Endothelial cell of umbilical vein (primary cell): ENCODE data around the gene GADD45GIP1. TPM values are rescaled to one million over a fixed set of nuclear protein-coding genes. Genes with fewer than 3 reads are reported as not detected.

Experiments used
- BruUV-seq: library from RNA; stranded (reverse); fragments of 400-500 nt; replicated peaks from 2 replicates; lab custom pipeline; 2021; lab: Mats Ljungman, UMichigan
- CTCF ChIA-PET: fragments of 300-600, 350-600 bp; sonication (Branson Sonifier 250); formaldehyde crosslinking; loops from one replicate; lab custom pipeline; 2021; ENCODE audit warnings: antibody characterized with exemption, inconsistent platforms; lab: Charles Lee
- POLR2A ChIA-PET: fragments of 300-600, 350-600 bp; sonication (Branson Sonifier 250); formaldehyde crosslinking; loops from one replicate; lab custom pipeline; 2021; ENCODE audit warnings: antibody characterized with exemption, inconsistent platforms; lab: Charles Lee
- DNase-seq: peaks from one replicate; pipeline ENCODE4 v3.0.0-alpha.2; 2011; ENCODE audit warnings: low read depth, low spot score
- FAIRE-seq: peaks from 2 replicates; lab custom pipeline; 2011; peaks lifted over from hg19 to GRCh38; lab: Jason Lieb, UNC
- H2AFZ ChIP-seq: 2 replicates; pipeline ENCODE4 v1.6.0; 2012; ENCODE audit warnings: low read depth, low read length, control low read depth, inconsistent platforms
- H3K27ac ChIP-seq: 2 replicates; pipeline ENCODE4 v1.5.1; 2011; ENCODE audit warnings: low read depth, mild to moderate bottlenecking, control low read depth, low read length, moderate library complexity; ENCODE audit not compliant: insufficient read depth
- H3K27me3 ChIP-seq, 2 experiments: 2 replicates each; pipeline versions ENCODE4 v1.6.0 to v1.6.1; 2011; ENCODE audit warnings: low read length in 2 of 2, mixed read lengths in 1 of 2; ENCODE audit not compliant: control insufficient read depth in 2 of 2, insufficient read depth in 2 of 2
- H3K36me3 ChIP-seq, 2 experiments: 2 replicates in 1 of 2; 3 replicates in 1 of 2; pipeline ENCODE4 v1.5.1; 2011; ENCODE audit warnings: low read length in 2 of 2, mild to moderate bottlenecking in 1 of 2, moderate library complexity in 1 of 2; ENCODE audit not compliant: control insufficient read depth in 2 of 2, insufficient read depth in 2 of 2; ENCODE audit errors: extremely low read depth in 1 of 2
- H3K4me1 ChIP-seq: 3 replicates; pipeline ENCODE4 v1.5.1; 2011; ENCODE audit warnings: mild to moderate bottlenecking, low read length; ENCODE audit not compliant: control insufficient read depth, insufficient read depth; ENCODE audit errors: extremely low read depth
- H3K4me2 ChIP-seq: 2 replicates; pipeline ENCODE4 v1.6.1; 2011; ENCODE audit warnings: low read length, control low read depth, mixed read lengths; ENCODE audit not compliant: insufficient read depth
- H3K4me3 ChIP-seq, 3 experiments: fragments of 200-600 bp in 1 of 3; sonication (generic), shearing (Covaris generic) in 1 of 3; replicated peaks in 1 of 3; 2 replicates each; pipeline ENCODE4 v1.5.1; 2011 to 2016; ENCODE audit warnings: control low read depth in 3 of 3, low read length in 3 of 3, mild to moderate bottlenecking in 2 of 3, inconsistent platforms in 1 of 3, low read depth in 1 of 3, moderate library complexity in 1 of 3; ENCODE audit not compliant: insufficient read depth in 1 of 3
- H3K79me2 ChIP-seq: 2 replicates; pipeline ENCODE4 v1.6.0; 2012; ENCODE audit warnings: low read length, inconsistent platforms; ENCODE audit not compliant: control insufficient read depth, insufficient read depth
- H3K9ac ChIP-seq: replicated peaks from 2 replicates; pipeline ENCODE3; 2011; ENCODE audit warnings: low read length, control low read depth; ENCODE audit not compliant: insufficient read depth; ENCODE audit errors: extremely low read depth
- H3K9me1 ChIP-seq: replicated peaks from 3 replicates; pipeline ENCODE4 v1.6.0; 2011; ENCODE audit warnings: mild to moderate bottlenecking, low read length; ENCODE audit not compliant: control insufficient read depth, insufficient read depth; ENCODE audit errors: extremely low read depth
- H3K9me3 ChIP-seq: replicated peaks from 2 replicates; pipeline ENCODE4 v1.5.1; 2012; ENCODE audit warnings: low read length, inconsistent platforms; ENCODE audit not compliant: control insufficient read depth, insufficient read depth
- H4K20me1 ChIP-seq: replicated peaks from 2 replicates; pipeline ENCODE3; 2011; ENCODE audit warnings: mild to moderate bottlenecking, low read length; ENCODE audit not compliant: control insufficient read depth, insufficient read depth; ENCODE audit errors: extremely low read depth
- CTCF ChIP-seq, 2 donors: IDR thresholded peaks; 1 replicate in 1 of 2; 2 replicates in 1 of 2; pipeline ENCODE4 v1.5.1; 2011; ENCODE audit warnings: low read length in 2 of 2, mild to moderate bottlenecking in 2 of 2, moderate library complexity in 2 of 2, control low read depth in 1 of 2, inconsistent platforms in 1 of 2, low read depth in 1 of 2; ENCODE audit not compliant: insufficient read depth in 1 of 2; ENCODE audit errors: extremely low read depth in 1 of 2
- EZH2 ChIP-seq: IDR thresholded peaks from 2 replicates; pipeline ENCODE4 v1.6.1; 2012; ENCODE audit warnings: borderline replicate concordance, low read depth, mild to moderate bottlenecking, moderate library complexity, low read length, inconsistent platforms; ENCODE audit not compliant: severe bottlenecking
- GATA2 ChIP-seq: IDR thresholded peaks from 2 replicates; pipeline ENCODE4 v1.7.0; 2011; ENCODE audit warnings: low read depth, mild to moderate bottlenecking, moderate library complexity, mixed read lengths, low read length; ENCODE audit not compliant: insufficient read length, insufficient read depth
- JUN ChIP-seq: IDR thresholded peaks from 2 replicates; pipeline ENCODE4 v1.6.1; 2011; ENCODE audit warnings: borderline replicate concordance, low read depth; ENCODE audit not compliant: insufficient read length, insufficient read depth
- MAX ChIP-seq: IDR thresholded peaks from 2 replicates; pipeline ENCODE4 v1.6.1; 2011; ENCODE audit not compliant: insufficient read depth, insufficient read length
- MYC ChIP-seq: IDR thresholded peaks from one replicate; pipeline ENCODE4 v1.6.1; 2011; ENCODE audit warnings: mild to moderate bottlenecking, low read depth, low read length
- POLR2A ChIP-seq: IDR thresholded peaks from 2 replicates; pipeline ENCODE4 v1.6.1; 2012; ENCODE audit warnings: low read depth, mild to moderate bottlenecking, control low read depth, low read length
- POLR2AphosphoS5 ChIP-seq: IDR thresholded peaks from 2 replicates; pipeline ENCODE4 v1.6.1; 2012; ENCODE audit warnings: low read depth, mild to moderate bottlenecking, control low read depth, low read length, moderate library complexity; ENCODE audit not compliant: insufficient read depth
- dilution Hi-C: fragments of 300-500 bp; cut with MboI; formaldehyde crosslinking; loops from one replicate; pipeline ENCODE4 v1.15.0; 2019; ENCODE audit warnings: low sequenced_read_pairs; ENCODE audit not compliant: extremely low pct_ligation_motif_present
- intact Hi-C: fragments of 100-400 bp; cut with micrococcal nuclease; formaldehyde crosslinking; loops from one replicate; pipeline ENCODE4 v1.10.0; 2022
- polyA plus RNA-seq, 4 experiments: library from polyadenylated mRNA; depleted of rRNA in 3 of 4; stranded (reverse) in 3 of 4; unstranded in 1 of 4; fragments of >200 nt; gene quantifications; 2 replicates each; pipeline versions ENCODE4 v1.2.1 to v1.2.3, GENCODE V29; 2011 to 2012; ENCODE audit warnings: missing spikeins in 1 of 4
- total RNA-seq: library from RNA; stranded (reverse); gene quantifications from 2 replicates; pipeline ENCODE4 v1.2.3, GENCODE V29; 2021

GADD45GIP1 gene
- total and polyA plus RNA-seq, 2 donors (not counting 3 experiments of a cell fraction or from before 2014, with no cell fraction given) = 32.8 to 38.3 TPM

GRCh38 chr19:12987781-12988180 lies 30.8 kb upstream of the GADD45GIP1 start:
- Histone ChIP-seq H3K4me3 (no peak overlapping the region), H3K4me1 (peaks cover 2% of the 10 kb centered on the region), H2AFZ (no peak overlapping the region), H3K79me2 (no peaks in the 10 kb centered on the region), H3K9me3 (no peaks in the 10 kb centered on the region), H3K27ac (no peak overlapping the region), H3K27me3 (no peaks in the 10 kb centered on the region), H3K9me1 (no peaks in the 10 kb centered on the region), H3K4me2 (no peak overlapping the region), H3K9ac (no peak overlapping the region), H3K36me3 (no peaks in the 10 kb centered on the region), H4K20me1 (no peaks in the 10 kb centered on the region)
- intact Hi-C loops = no loop called here
- no peak for FAIRE-seq
- no peak for DNase-seq
- no TSS peak for BruUV-seq
- TF ChIP-seq JUN (no peak), MYC (no peak), MAX (no peak), CTCF (IDR thresholded peaks at IDR 0.05; ENCODE audit: extremely low read depth in 1 of 2, insufficient read depth in 1 of 2, low read depth in 1 of 2, low read length in 2 of 2) (no peak), GATA2 (no peak), POLR2AphosphoS5 (no peak), POLR2A (no peak), EZH2 (no peak)
- ChIA-PET POLR2A (no interaction called here), CTCF (no interaction called here)
- dilution Hi-C loops = no loop called here
